SK-N-SH (cell line): Measurements from ENCODE around the gene ASCC2.

Experiments
- CTCF ChIP-seq: fragments of 200-600 bp; sonication (generic); IDR thresholded peaks from 2 replicates; pipeline ENCODE4 v1.6.1; 2017; ENCODE audit warnings: antibody characterized with exemption, mild to moderate bottlenecking, moderate library complexity
- GABPA ChIP-seq: IDR thresholded peaks from 2 replicates; pipeline ENCODE4 v1.4.0; 2012; ENCODE audit warnings: low read depth, mild to moderate bottlenecking
- RAD21 ChIP-seq: IDR thresholded peaks from 2 replicates; pipeline ENCODE4 v1.6.1; 2012; ENCODE audit warnings: mild to moderate bottlenecking, low read length
- REST ChIP-seq: IDR thresholded peaks from 2 replicates; pipeline ENCODE4 v1.6.1; 2012; ENCODE audit warnings: mild to moderate bottlenecking, low read depth, low read length, moderate library complexity

- TF ChIP-seq CTCF = no peak
- TF ChIP-seq GABPA = peak; percentile 13; the same call in 1 of the 2 replicates
- peak; percentile 22; the same call in 1 of the 2 replicates for TF ChIP-seq RAD21
- no peak for TF ChIP-seq REST
These were observed 71.4 kb downstream of the ASCC2 start, which contains the start of gene ZMAT5 for GRCh38 chr22:29766632-29767170.
